NAMALWA (cell line): ENCODE measurements around the gene MTPN.

ENCODE experiments used
- DNase-seq: peaks from one replicate; pipeline ENCODE4 v3.0.0-alpha.2; 2015; ENCODE audit warnings: low spot score

The MTPN gene

DNA sequence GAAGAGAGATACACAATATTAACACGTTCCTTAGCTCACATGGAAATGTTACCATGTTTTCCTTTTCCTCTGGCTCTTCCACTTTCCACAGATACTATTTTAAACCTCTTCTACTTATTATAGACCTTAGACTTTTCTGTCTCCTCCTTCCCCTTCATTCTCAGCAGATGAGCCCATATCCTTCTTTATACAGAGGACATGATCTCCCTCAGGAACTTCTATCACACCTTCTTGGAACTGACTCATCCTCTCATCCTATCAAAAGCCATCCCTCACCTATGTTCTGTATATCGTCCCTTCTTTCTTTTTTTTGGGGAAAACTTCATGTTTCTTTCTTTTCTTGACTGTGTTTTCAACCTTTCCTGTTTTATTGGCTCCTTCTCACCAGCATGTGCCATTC, 20.8 kb downstream of the MTPN start:
- no peak for DNase-seq

GRCh38 chr7:135950972-135951371, 26.2 kb downstream of the MTPN start:
- DNase-seq, result no peak

DNA sequence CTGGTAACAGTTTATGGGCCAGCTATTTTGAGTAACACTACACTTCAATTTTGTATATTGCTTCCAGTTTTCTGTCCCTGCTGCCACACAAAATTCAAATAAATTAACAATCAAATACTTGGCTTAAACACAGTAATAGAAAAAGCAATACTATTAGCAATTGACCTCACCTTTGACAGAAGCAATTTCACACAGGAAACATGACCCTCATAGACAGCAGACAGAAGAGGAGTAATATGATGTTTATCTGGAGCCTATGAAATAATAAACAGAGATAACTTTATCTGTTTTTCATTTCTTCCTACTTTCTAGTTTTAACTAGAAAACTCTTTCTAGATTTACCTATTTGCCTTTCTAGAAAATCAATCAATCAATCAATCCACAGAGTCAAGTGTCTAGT, 26.7 kb downstream of the MTPN start:
- DNase-seq, result no peak

DNA sequence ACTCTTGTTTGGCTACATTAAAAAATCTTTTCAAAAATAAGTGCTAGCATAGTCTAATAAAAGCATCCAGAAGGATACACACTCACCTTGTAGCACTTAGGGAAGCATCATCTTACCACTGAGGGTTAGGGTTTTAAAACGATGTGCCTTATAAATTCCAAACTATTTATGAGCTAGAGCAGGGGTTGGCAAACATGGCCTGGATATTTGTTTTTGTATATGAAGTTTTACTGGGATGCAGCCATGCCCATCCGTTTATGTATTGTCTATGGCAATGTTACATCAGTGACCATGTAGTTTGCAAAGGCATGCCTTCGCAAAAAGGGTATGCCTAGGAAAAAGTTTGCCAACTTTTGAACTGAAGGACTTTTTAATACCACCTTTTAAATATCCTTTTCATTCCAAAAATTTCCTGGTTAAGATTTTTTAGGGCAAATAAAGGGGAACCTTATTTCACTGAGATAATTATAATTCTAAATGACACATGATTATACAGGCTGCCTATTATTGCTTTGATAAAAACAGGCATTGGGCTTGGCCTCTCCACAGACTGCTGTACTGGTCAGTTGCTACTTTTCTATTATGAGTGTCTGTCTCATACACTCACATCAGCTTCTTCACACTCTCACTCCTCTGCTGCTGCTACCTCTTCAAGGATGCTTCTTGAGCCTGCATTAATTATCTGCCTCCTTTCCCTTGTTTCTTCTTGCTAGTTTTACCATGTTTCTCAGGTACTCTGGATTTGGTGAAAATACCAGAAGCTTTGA, 30.7 kb downstream of the MTPN start:
- no peak for DNase-seq

DNA sequence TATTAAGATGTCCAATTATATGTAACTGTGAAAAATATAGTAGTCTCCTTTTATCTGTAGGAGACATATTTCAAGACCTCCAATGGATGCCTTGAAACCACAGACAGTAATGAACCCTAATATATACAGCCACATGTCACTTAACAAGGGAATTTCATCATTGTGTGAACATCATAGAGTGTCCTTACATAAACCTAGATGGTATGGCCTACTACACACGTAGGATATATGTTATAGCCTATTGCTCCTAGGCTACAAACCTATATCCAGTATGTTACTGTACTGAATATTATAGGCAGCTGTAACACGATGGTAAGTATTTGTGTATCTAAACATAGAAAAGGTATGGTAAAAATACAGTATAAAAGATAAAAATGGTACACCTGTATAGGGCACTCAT, 32.4 kb downstream of the MTPN start:
- no peak for DNase-seq

GRCh38 chr7:135943134-135943879, 33.9 kb downstream of the MTPN start:
- no peak for DNase-seq

GRCh38 chr7:135942614-135943013, 34.5 kb downstream of the MTPN start:
- no peak for DNase-seq

- DNase-seq, result no peak
Observed at GRCh38 chr7:135940077-135941075, 36.8 kb downstream of the MTPN start.

DNA sequence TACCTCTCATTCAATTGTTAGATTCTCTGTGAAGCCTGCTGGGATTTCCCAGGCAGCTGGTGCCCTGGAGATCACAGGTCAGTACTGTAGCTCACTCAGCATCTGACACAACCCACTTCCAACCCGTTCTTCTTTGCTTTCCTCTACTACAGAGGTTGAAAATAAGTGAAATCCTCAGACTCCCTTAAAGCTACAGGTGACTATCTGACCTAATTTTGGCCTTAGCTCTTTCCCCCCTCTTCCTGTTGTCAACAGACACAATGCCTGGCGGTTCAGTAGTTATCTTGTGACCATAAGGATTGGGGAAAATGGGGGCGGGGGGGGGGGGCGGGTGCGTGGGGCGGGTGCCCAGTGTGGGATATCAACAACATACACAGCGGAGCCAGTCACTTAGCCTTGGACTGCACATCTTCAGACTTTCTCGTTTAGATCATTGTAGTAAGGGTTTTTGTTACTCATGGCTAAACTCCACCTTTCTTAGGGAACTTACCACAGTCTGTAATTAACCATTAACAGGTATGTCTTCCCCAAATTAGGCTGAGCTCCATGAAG, 37.8 kb downstream of the MTPN start:
- DNase-seq, result no peak

DNA sequence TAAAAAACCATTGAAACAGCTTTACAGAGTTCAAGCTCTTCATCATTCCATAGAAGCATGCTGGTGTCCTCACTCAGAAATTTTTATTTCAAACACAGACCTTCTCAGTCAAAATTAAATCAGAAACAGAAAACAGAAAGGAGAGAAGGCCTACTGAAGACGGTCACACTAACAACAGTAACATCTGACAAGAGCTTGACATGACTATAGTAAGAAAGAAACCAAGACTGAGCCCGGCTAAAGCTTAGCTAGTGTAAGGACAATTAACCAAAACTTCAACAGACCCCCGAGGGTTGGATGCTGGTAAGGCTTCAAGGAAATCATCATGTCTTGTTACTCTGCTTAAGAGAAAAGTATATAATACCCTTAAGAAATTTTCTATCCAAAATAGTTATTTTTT, 38.6 kb downstream of the MTPN start:
- DNase-seq, result no peak

- no peak for DNase-seq
Observed at GRCh38 chr7:135938086-135938485, 39.1 kb downstream of the MTPN start.

GRCh38 chr7:135936497-135937217, 40.5 kb downstream of the MTPN start:
- DNase-seq, result no peak

DNA sequence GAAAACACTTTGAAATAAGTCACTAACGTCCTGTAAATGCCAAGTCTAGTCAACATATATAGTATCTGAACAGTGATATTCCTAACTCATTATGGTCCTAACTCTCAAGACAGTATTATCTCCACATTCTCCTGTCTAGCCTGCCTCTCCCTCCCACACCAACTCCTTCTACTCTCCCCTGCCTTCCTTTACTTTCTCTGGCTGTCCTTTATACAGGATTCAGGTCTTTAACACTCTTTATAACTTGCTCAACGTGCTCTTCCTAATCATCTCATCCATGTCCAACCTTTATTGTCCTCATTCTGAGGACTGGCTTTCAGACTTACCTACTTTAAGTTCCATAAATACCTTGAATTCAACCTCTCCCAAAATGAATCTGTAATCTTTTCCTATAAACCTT, 42.5 kb downstream of the MTPN start:
- no peak for DNase-seq

GRCh38 chr7:135933509-135934188, 43.5 kb downstream of the MTPN start:
- no peak for DNase-seq

DNA sequence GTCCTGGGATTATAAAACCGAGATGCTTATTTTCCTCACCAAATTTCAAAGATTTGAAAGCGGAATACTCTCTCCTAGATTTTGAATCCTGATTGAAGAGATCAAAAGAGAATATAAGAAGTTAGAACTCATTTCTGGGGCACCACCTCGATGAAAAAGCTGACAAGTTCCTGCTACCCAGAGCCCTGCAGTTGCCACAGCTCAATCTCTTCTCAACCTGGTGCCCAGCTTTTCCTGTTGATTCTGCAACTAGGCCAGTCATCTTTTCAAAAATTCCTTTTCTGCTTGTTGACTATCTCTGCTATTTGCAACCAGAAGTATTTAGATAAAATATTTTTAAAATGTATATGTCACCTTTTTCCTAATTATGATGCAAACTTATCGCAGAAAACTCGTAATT, 45.0 kb downstream of the MTPN start:
- no peak for DNase-seq

- no peak for DNase-seq
Observed at GRCh38 chr7:135930565-135931461, 46.3 kb downstream of the MTPN start.

DNA sequence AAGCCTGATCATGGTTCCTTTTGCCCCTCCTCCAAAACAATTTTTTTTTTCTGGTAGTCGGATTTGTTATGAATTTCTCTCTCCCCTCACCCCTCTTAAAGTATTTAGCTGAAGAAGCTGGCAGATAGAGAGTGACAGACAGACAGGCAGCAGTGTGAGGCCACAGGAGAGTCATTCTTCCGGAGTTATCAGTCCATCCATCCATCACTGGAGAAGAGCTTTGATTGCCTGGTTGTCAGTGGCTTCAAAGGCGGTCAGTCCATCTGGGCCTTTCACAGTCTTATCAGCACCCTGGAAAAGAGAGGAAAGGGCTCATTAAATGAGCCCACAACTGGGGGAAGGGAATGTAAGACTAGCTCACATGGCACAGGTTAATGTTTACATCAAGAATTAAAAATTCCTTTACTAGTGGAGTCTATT, 47.4 kb downstream of the MTPN start:
- DNase-seq, result no peak

GRCh38 chr7:135929249-135929648, 47.9 kb downstream of the MTPN start:
- no peak for DNase-seq

DNA sequence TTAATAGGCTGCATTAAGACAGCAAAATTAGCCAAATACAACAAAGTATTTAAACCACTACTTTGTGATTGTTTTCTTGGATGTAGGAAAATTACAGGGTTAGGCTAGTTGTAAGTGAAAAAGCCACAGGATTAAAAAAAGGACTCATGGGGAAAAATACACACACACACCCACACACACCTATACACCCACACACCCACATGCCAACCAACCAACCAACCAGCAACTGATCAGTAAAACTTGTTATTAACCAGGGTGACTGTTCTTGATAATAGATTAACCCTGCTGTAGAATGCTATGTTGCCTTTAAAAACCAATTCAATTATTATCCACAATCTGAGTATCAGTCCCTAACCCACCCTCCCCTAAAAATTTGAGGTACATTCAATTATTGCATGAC, 49.0 kb downstream of the MTPN start:
- DNase-seq, result no peak

- DNase-seq, result no peak
Observed at GRCh38 chr7:135925210-135925609, 51.9 kb downstream of the MTPN start.
